ENCODE data around the gene KIF26B.

Gene KIF26B

GRCh38 chr1:245172026-245172425, 17.2 kb downstream of the KIF26B start:
- no peak for DNase-seq (ENCODE audit: low read depth)

GRCh38 chr1:245172829-245173228, 18.0 kb downstream of the KIF26B start:
- no peak for DNase-seq (ENCODE audit: low read depth)

- no peak for DNase-seq (ENCODE audit: low read depth)
Observed at GRCh38 chr1:245173446-245174211, 18.8 kb downstream of the KIF26B start.

DNA sequence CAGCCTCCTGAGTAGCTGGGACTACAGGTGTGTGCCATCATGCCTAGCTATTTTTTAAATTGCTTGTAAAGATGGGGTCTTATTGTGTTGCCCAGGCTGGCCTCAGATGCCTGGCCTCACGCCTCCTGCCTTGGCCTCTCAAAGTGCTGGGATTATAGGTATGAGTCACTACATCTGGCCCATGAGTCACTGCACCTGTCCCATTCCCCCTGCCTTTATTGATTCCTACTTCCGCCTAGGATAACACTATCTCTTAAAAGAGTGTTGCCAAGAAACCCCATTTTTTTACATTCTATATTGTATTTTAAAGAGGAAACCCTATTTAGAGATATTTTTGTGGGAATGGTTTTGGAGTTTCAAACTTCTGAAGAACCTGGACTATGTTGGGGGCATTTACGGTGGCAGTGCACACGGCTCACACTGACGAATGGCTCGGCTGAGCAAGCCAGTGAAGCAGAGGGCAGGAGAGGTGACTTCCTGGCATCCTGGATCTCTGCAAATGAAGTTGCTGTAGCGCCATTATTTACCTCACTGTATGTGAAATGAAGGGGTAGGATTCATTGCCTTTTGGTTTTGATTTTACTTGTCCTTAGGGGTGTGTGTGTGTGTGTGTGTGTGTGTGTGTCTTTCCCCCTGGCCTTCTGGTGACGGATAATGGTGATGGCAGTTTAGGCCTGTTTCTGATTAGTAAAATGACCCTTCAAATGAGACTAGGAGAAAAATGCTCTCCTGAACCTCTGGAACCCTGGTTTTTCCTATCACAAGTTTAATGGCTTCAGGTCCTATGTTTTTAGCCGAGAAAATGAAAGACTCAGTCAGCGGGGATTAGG, 22.5 kb downstream of the KIF26B start:
- DNase-seq (ENCODE audit: low read depth), result no peak

DNA sequence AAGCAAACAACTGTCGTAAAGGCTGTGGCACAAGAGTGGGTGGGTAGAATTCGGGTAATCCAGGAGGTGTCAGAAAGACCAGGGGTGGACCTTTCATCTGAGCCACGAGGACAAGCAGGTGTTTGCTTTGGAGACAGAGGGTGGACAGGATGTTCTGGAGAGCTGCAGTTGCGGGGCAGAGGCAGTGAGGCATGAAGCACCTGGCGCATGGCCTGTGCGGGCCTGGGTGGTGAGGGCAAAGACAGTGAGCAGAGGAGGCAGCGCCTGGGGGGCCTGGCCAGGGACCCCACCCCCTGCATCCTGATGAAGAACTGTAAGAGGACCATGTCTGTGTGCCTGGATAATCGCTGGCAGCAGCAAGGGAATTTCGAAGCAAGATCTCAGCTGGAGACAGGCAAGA, 24.9 kb downstream of the KIF26B start:
- DNase-seq (ENCODE audit: low read depth), result no peak

GRCh38 chr1:245180496-245181157, 25.8 kb downstream of the KIF26B start:
- no peak for DNase-seq (ENCODE audit: low read depth)

- DNase-seq (ENCODE audit: low read depth), result no peak
Observed at GRCh38 chr1:245181158-245181517, 26.4 kb downstream of the KIF26B start.

DNA sequence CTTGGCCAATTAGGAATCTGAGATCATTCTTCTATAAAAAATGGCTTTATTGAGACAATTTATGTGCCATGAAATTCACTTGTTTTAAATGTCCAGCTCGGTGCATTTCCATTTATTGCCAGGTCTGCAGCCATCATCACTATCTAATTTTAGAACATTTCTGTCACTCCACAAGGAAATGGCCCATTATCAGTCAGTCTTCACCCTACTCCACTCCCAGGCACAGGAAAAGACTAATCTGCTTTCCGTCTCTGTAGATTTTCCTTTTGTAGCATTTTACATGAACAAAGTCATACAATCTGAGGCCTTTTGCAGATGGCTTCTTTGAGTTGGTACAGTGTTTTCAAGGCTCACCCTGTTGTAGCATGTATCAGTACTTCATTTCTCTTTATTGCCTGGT, 27.2 kb downstream of the KIF26B start:
- DNase-seq (ENCODE audit: low read depth), result no peak

DNA sequence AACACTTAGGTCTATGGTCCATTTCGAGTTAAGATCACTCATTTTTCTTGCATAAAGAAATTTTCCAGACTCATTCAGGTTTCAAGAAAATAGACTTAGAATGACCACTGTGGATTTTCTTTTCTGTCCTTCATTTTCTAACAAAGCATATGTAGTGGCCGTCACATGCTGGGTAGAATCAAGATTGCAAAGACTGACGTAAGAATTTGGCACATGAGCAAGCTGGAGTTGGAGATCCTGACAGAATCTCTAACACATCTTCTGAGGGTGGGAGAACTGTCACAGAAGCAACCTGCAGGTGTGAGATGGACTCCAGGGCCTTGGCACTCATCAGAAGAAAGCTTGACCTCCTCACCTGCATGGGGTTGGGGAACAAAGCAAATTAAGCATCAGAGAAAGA, 28.6 kb downstream of the KIF26B start:
- no peak for DNase-seq (ENCODE audit: low read depth)

- DNase-seq (ENCODE audit: low read depth), result no peak
Observed at GRCh38 chr1:245184779-245185178, 30.0 kb downstream of the KIF26B start.

DNA sequence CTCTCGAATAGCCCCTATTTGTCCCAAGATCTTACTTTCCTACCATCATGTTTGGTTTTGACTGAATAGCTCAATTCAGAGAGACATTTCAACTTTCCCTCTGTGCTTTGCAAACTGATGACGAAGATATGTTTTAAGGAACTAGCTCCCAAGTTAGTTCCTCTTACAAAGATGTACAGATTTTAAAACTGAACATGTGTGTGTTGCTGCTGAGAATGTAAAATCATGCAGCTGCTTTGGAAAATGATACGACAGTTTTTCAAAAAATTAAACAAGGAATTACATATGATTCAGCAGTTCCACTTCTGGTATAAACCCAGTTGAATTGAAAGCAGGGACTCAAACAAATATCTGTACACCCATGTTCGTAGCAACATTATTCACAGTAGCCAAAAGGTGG, 33.6 kb downstream of the KIF26B start:
- DNase-seq (ENCODE audit: low read depth), result no peak

DNA sequence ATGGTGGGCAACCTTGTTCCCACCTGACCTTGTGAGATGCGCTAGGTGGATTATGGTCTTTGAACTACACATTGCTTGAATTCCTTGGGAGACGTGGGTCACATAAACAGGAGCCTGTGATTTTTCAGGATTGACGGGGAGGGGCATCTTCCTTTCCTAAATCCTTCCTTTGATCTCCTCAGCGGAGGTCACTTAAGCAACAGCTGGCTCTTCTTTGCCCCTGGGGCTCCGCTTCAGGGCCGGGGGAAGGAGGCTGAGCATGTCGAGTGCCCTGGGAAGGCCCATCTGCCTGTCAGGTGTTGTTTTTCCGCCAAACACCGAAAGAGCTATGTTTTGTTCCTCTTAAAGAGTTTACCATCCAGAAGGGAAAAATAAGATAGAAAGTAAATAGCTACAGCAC, 40.6 kb downstream of the KIF26B start:
- DNase-seq (ENCODE audit: low read depth), result no peak

- no peak for DNase-seq (ENCODE audit: low read depth)
Observed at GRCh38 chr1:245197121-245197520, 42.3 kb downstream of the KIF26B start.

DNA sequence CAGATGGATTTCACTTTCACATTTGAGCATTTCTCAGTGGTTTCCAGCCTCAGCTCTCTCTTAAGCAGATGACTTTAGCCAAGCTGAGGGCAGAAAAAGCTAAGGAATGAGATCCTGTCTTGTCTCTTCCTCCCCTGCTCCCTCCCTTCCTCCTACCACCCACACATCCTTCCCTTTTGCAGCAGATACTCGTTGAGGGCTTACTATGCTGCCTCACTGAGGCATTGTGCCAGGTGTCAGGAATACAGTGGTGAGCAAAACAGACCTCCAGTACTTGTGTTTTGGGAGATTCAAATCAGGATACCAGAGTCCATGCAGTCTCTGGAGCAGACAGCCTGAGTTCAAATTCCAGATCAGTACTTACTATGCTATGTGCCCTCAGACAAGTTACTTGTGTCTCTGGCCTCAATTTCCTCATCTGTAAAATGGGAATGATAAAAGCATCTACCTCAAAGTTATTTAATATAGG, 43.2 kb downstream of the KIF26B start:
- no peak for DNase-seq (ENCODE audit: low read depth)

DNA sequence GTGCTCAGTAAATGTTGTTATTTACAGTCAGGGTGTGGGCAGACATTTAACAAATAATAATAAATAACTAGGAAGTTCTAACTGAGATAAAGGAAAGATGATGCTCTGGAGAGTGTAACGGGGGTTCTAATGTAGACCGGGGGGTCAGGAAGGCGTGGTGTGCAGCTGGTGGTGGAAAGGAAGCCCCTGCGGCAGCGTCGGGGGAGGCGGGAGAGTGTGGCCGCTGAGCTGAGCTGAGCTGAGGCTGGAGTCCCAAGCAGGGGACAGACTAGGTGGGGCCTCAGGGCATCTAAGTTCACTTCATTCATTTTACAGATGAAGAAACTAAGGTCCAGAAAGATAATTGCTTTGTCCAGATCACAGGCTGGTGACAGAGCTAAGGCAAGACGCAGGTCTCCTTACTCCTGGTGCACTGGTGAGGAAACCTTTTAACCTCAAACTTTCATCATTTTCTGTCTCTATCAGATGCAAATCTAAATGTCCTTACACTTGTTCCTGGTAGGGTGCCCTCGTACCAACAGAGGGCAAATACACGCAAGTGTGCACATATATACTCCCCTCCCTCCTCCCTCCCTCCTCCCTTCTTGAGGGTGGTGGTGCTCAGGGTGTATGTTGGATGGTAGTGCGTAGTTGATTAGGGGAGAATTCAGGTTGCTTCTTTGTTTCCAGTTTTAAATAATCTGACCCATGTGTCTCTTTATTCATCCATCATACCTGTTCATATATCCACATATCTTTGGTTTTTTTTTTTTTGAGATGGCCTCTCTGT, 44.1 kb downstream of the KIF26B start:
- DNase-seq (ENCODE audit: low read depth), result no peak

DNA sequence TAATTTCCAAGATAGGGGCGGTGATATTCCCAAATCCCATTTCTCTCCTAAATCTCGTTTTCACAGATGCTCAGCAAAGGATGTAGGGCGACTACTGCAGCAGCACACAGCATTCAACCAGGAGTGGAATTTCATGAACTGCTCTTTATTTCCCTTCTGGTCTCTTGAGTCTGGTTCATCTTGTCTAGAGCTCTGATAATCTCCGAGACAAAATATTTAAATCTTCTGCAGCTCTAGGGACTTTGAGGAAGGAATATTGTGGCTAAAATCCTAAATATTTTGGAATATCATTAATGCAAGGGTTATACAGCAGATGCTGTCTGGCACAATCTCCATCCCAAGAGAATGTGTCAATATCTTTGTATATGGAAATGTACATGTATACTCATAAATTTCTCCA, 45.4 kb downstream of the KIF26B start:
- DNase-seq (ENCODE audit: low read depth), result no peak

DNA sequence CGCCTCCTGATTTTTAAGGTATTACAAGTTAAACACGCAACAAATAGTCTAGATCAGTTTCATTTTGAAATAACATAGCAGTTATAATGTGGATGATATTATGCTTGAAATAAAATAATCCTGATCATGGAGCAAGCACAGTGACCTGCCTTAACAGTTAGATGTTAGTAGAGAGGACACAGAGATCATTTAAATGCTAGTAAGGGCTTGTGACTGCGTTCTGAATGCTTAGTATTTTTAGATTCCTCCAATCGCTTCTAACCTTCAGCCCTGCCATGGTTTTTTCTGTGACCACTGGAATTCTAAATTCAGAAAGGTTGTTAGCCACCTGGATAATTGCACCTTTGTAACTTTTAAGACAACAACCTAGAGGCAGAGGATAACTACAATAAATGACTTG, 46.4 kb downstream of the KIF26B start:
- no peak for DNase-seq (ENCODE audit: low read depth)

- no peak for DNase-seq (ENCODE audit: low read depth)
Observed at GRCh38 chr1:245201827-245202226, 47.0 kb downstream of the KIF26B start.

GRCh38 chr1:245205396-245205795, 50.6 kb downstream of the KIF26B start:
- DNase-seq (ENCODE audit: low read depth), result no peak

- DNase-seq (ENCODE audit: low read depth), result no peak
Observed at GRCh38 chr1:245205864-245206263, 51.1 kb downstream of the KIF26B start.

DNA sequence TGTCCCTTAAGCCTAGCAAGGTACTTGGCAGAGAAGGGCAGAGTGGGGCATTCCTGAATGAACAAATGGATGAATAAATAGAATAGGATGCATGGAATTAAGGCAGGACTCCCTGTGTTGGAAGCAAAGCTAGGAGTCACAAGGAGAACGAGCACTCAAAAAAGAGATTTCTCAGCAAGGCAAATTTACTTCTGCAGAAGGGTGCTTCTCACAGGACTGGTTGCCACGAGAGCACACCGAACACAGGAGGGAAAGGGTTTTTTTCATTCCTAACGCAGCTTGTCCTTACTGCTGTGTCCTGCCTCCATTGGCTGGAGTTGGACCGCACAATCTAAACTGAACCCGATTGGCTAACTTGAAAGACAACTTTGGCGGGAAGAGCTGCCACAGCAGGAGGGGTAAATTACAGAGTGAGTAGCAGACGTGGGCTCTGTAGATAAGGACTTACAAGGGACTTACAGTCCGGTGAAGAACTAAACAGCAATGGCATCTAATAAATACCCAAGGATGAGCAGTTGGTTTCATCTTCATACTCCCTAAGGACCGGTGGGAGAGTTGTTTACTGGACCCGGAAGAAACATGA, 52.4 kb downstream of the KIF26B start:
- DNase-seq (ENCODE audit: low read depth), result no peak

GRCh38 chr1:245207801-245208200, 53.0 kb downstream of the KIF26B start:
- DNase-seq (ENCODE audit: low read depth), result no peak
